Central memory CD8-positive, alpha-beta T cell (primary cell): ENCODE data around the gene MPV17.
"Not testable (repeated sequence)": the region's sequence is repeated elsewhere in the genome, so short reads cannot be mapped to it uniquely, and the experiment has no call there.

Source experiments
- ATAC-seq: fragments of 150-1000 bp; cut with Tn5 transposase; replicated peaks from 2 replicates; pipeline ENCODE4 v1.10.0; 2022; ENCODE audit warnings: mild to moderate bottlenecking, moderate FRiP score, moderate number of reproducible peaks; ENCODE audit not compliant: poor library complexity, severe bottlenecking; ENCODE audit errors: extremely low read depth
- DNase-seq, 2 donors: peaks; one replicate each; pipeline ENCODE4 v3.0.0; 2021; ENCODE audit warnings: low spot score in 2 of 2
- H3K27ac Mint-ChIP-seq: one replicate; pipeline ENCODE4 v1.8.0; 2022; ENCODE audit warnings: low read depth, mild to moderate bottlenecking, moderate library complexity, mixed read lengths
- H3K27me3 Mint-ChIP-seq: one replicate; pipeline ENCODE4 v1.8.0; 2022; ENCODE audit warnings: mixed read lengths
- H3K36me3 Mint-ChIP-seq: one replicate; pipeline ENCODE4 v1.8.0; 2022; ENCODE audit warnings: mild to moderate bottlenecking, moderate library complexity, mixed read lengths; ENCODE audit not compliant: insufficient read depth
- H3K4me1 Mint-ChIP-seq: one replicate; pipeline ENCODE4 v1.8.0; 2022; ENCODE audit warnings: mixed read lengths
- H3K4me3 Mint-ChIP-seq: one replicate; pipeline ENCODE4 v1.8.0; 2022; ENCODE audit warnings: mild to moderate bottlenecking, moderate library complexity, mixed read lengths
- H3K9me3 Mint-ChIP-seq: one replicate; pipeline ENCODE4 v1.8.0; 2022; ENCODE audit warnings: mixed read lengths

The MPV17 gene

DNA sequence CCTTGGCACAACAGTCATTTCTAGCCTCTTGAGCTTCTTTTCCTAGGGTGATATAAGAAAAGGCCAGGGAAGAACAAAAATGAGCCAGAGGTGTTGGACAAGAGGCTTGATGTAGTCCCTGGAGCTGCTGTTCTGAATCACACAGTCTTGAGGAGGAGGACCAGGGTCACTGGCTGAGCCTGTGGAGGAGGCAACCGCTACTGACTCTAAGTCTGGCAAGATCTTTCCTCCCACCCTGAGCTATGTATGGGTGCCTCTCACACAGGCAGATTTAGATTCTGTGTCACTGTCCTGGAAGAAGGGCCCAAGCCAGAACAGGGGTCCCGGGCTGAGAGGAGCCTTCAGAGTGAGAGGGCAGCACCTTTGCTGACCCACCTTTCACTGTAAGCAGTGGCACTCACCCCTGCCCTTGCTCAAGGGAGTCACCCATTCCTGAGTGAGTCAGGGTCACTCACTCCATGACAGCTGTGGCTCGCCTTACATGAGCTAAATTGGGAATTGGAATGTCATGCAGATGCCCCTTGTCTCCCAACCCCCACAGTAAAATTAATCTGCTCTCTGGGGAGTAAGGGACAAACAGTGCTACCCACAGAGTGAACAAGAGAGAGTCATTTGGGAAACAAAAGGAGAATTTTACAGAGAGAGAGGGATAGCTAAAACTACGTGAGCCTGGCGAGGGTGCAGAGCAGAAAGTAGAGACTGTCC lies 40.9 kb downstream of the MPV17 start, which contains the start of gene TRIM54:
Gene TRIM54 (plus strand): TSS at position 575 of the 705 bp plus-strand sequence. CDS start 303 bp downstream, outside the sequence.
- ATAC-seq (no peak), DNase-seq (no peak)
- H3K27ac Mint-ChIP-seq: no peak within 1 kb of the TSS
- no peak within 1 kb of the TSS for H3K4me3 Mint-ChIP-seq
- H3K27me3 Mint-ChIP-seq: peaks cover 80% of the 10 kb centered on the region
- H3K4me1 Mint-ChIP-seq: peaks cover 7% of the 10 kb centered on the region
- no peaks in the 10 kb centered on the region for H3K9me3 Mint-ChIP-seq
- H3K36me3 Mint-ChIP-seq: no peaks in the 10 kb centered on the region

- Mint-ChIP-seq H3K4me1 (peaks cover 7% of the 10 kb centered on the region), H3K9me3 (no peaks in the 10 kb centered on the region), H3K27me3 (peaks cover 80% of the 10 kb centered on the region), H3K27ac (no peak overlapping the region), H3K4me3 (no peak overlapping the region), H3K36me3 (no peaks in the 10 kb centered on the region)
- ATAC-seq (no peak), DNase-seq (no peak)
Measured at GRCh38 chr2:27281442-27281841, 41.5 kb downstream of the MPV17 start.

GRCh38 chr2:27280826-27281225 lies 42.1 kb downstream of the MPV17 start:
- Mint-ChIP-seq H3K4me3 (no peak overlapping the region), H3K36me3 (no peaks in the 10 kb centered on the region), H3K9me3 (no peaks in the 10 kb centered on the region), H3K4me1 (peaks cover 7% of the 10 kb centered on the region), H3K27me3 (peaks cover 83% of the 10 kb centered on the region), H3K27ac (no peak overlapping the region)
- ATAC-seq (no peak), DNase-seq (no peak)

- no peaks in the 10 kb centered on the region for H3K9me3 Mint-ChIP-seq
- DNase-seq (no peak), ATAC-seq (no peak)
- H3K4me3 Mint-ChIP-seq: no peak overlapping the region
- H3K27ac Mint-ChIP-seq: no peak overlapping the region
- H3K27me3 Mint-ChIP-seq: peaks cover 88% of the 10 kb centered on the region
- peaks cover 7% of the 10 kb centered on the region for H3K4me1 Mint-ChIP-seq
- no peaks in the 10 kb centered on the region for H3K36me3 Mint-ChIP-seq
Measured at GRCh38 chr2:27278010-27278409, 44.9 kb downstream of the MPV17 start.

GRCh38 chr2:27275211-27276150 lies 47.4 kb downstream of the MPV17 start, which contains the start of gene DNAJC5G:
DNAJC5G (plus strand) TSS chr2:27275433; CDS start chr2:27276729, 1,296 bp downstream.
- Mint-ChIP-seq H3K4me3 (no peak within 1 kb of the TSS), H3K36me3 (no peaks in the 10 kb centered on the region), H3K4me1 (peaks cover 7% of the 10 kb centered on the region), H3K9me3 (no peaks in the 10 kb centered on the region), H3K27me3 (peaks cover 67% of the 10 kb centered on the region), H3K27ac (no peak within 1 kb of the TSS)
- DNase-seq (no peak), ATAC-seq (no peak)

GRCh38 chr2:27272537-27273522 lies 50.1 kb downstream of the MPV17 start:
- H3K27ac Mint-ChIP-seq, H3K36me3 Mint-ChIP-seq, H3K9me3 Mint-ChIP-seq, H3K4me1 Mint-ChIP-seq, DNase-seq, ATAC-seq, H3K4me3 Mint-ChIP-seq: not testable (repeated sequence)
- peaks cover 45% of the 10 kb centered on the region for H3K27me3 Mint-ChIP-seq

GRCh38 chr2:27271631-27272340 lies 51.1 kb downstream of the MPV17 start:
- Mint-ChIP-seq H3K4me1 (no peaks in the 10 kb centered on the region), H3K36me3 (no peaks in the 10 kb centered on the region), H3K27me3 (peaks cover 34% of the 10 kb centered on the region), H3K4me3 (no peak overlapping the region), H3K27ac (no peak overlapping the region), H3K9me3 (no peaks in the 10 kb centered on the region)
- ATAC-seq (no peak), DNase-seq (no peak)

GRCh38 chr2:27270670-27271069 lies 52.2 kb downstream of the MPV17 start:
- Mint-ChIP-seq H3K27me3 (peaks cover 27% of the 10 kb centered on the region), H3K4me3 (no peak overlapping the region), H3K4me1 (no peaks in the 10 kb centered on the region), H3K27ac (no peak overlapping the region), H3K9me3 (no peaks in the 10 kb centered on the region), H3K36me3 (no peaks in the 10 kb centered on the region)
- DNase-seq: no peak
- ATAC-seq: no peak

DNA sequence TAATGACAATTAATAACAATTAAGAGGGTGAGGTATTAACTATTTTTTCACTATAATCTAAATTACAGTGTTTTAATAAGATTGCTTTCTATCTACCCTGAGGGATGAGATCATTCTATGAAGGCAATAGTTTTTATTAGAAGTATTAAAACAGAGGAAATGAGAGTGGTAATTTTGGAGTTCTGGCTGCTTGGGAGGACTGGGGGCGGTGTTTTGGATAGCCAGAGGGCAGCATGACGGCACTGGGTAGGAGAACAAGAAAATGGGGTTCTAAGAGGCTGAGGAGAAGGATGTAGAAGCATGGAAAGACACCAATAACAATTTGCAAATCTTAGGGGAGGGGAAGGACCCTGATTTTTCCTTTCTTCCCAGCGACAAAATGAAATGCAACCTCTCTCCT lies 52.8 kb downstream of the MPV17 start:
- H3K9me3 Mint-ChIP-seq: no peaks in the 10 kb centered on the region
- no peak overlapping the region for H3K27ac Mint-ChIP-seq
- H3K27me3 Mint-ChIP-seq: peaks cover 25% of the 10 kb centered on the region
- ATAC-seq (no peak), DNase-seq (no peak)
- H3K4me3 Mint-ChIP-seq: no peak overlapping the region
- no peaks in the 10 kb centered on the region for H3K36me3 Mint-ChIP-seq
- H3K4me1 Mint-ChIP-seq: no peaks in the 10 kb centered on the region

DNA sequence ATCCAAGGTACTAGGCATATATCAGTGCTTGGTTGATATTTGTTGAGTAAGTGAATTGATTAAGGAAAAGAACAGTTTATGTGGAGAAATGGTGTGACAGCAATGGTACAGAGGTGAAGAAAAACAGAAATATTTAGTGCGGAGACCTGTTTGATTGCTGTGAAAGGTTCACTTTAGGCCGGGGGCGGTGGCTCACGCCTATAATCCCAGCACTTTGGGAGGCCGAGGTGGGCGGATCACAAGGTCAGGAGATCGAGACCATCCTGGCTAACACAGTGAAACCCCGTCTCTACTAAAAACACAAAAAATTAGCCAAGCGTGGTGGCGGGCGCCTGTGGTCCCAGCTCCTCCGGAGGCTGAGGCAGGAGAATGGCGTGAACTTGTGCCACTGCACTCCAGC lies 54.6 kb downstream of the MPV17 start:
- peaks cover 11% of the 10 kb centered on the region for H3K4me1 Mint-ChIP-seq
- H3K36me3 Mint-ChIP-seq, H3K27ac Mint-ChIP-seq, DNase-seq, H3K4me3 Mint-ChIP-seq, ATAC-seq, H3K9me3 Mint-ChIP-seq: not testable (repeated sequence)
- H3K27me3 Mint-ChIP-seq: peaks cover 21% of the 10 kb centered on the region

- DNase-seq: no peak
- Mint-ChIP-seq H3K27me3 (peaks cover 35% of the 10 kb centered on the region), H3K36me3 (no peaks in the 10 kb centered on the region), H3K4me1 (peaks cover 26% of the 10 kb centered on the region), H3K27ac (no peak overlapping the region), H3K9me3 (no peaks in the 10 kb centered on the region), H3K4me3 (peak overlapping the region; percentile 10)
- no peak for ATAC-seq
Measured at GRCh38 chr2:27265536-27265870, 57.4 kb downstream of the MPV17 start.
